ENCODE results near the gene TAS1R1.

Gene TAS1R1

GRCh38 chr1:6602669-6603237 lies 47.6 kb downstream of the TAS1R1 start, which contains the start of gene KLHL21:
KLHL21 (minus strand) TSS chr1:6602869; CDS start chr1:6602817, 52 bp downstream.
- in situ Hi-C loops (cut with MboI; ENCODE audit: low sequenced_read_pairs), result no loop called here

- in situ Hi-C loops (cut with MboI; ENCODE audit: low sequenced_read_pairs), result no loop called here
These were observed 48.3 kb downstream of the TAS1R1 start for GRCh38 chr1:6603238-6603914.

GRCh38 chr1:6603915-6604558 lies 48.9 kb downstream of the TAS1R1 start:
- in situ Hi-C loops (cut with MboI; ENCODE audit: low sequenced_read_pairs), result no loop called here

GRCh38 chr1:6612641-6613360 lies 57.7 kb downstream of the TAS1R1 start:
- in situ Hi-C loops (cut with MboI; ENCODE audit: low sequenced_read_pairs), result no loop called here

GRCh38 chr1:6613361-6614018 lies 58.4 kb downstream of the TAS1R1 start, which contains the start of gene PHF13:
PHF13 (plus strand) TSS chr1:6613731; CDS start chr1:6614067, 336 bp downstream.
- in situ Hi-C loops (cut with MboI; ENCODE audit: low sequenced_read_pairs), result no loop called here

- in situ Hi-C loops (cut with MboI; ENCODE audit: low sequenced_read_pairs), result no loop called here
These were observed 59.2 kb downstream of the TAS1R1 start for GRCh38 chr1:6614019-6614928.

GRCh38 chr1:6614929-6615785 lies 60.0 kb downstream of the TAS1R1 start:
- in situ Hi-C loops (cut with MboI; ENCODE audit: low sequenced_read_pairs), result no loop called here

GRCh38 chr1:6619045-6619444 lies 63.9 kb downstream of the TAS1R1 start:
- in situ Hi-C loops (cut with MboI; ENCODE audit: low sequenced_read_pairs), result no loop called here

- in situ Hi-C loops (cut with MboI; ENCODE audit: low sequenced_read_pairs), result no loop called here
These were observed 66.6 kb downstream of the TAS1R1 start for GRCh38 chr1:6621429-6622391.

- in situ Hi-C loops (cut with MboI; ENCODE audit: low sequenced_read_pairs), result no loop called here
These were observed 67.5 kb downstream of the TAS1R1 start for GRCh38 chr1:6622396-6623152.

GRCh38 chr1:6623269-6623965 lies 68.3 kb downstream of the TAS1R1 start:
- in situ Hi-C loops (cut with MboI; ENCODE audit: low sequenced_read_pairs), result no loop called here

GRCh38 chr1:6624710-6625583 lies 69.8 kb downstream of the TAS1R1 start, which contains the start of gene THAP3:
THAP3 (plus strand) TSS chr1:6624868; CDS start chr1:6625219, 351 bp downstream.
- in situ Hi-C loops (cut with MboI; ENCODE audit: low sequenced_read_pairs), result no loop called here

- in situ Hi-C loops (cut with MboI; ENCODE audit: low sequenced_read_pairs), result no loop called here
These were observed 70.6 kb downstream of the TAS1R1 start for GRCh38 chr1:6625584-6626149.

GRCh38 chr1:6627031-6627430 lies 71.9 kb downstream of the TAS1R1 start:
- in situ Hi-C loops (cut with MboI; ENCODE audit: low sequenced_read_pairs), result no loop called here
